GM12878 (cell line): ENCODE measurements around the gene PGAM1. TPM values are rescaled to one million over a fixed set of nuclear protein-coding genes. Genes with fewer than 3 reads are reported as not detected.

Experiments
- ATAC-seq: fragments of 200-7000 bp; cut with Tn5 transposase; 3 replicates; pipeline ENCODE4 v1.9.1; 2020; ENCODE audit warnings: mild to moderate bottlenecking, moderate library complexity
- BruUV-seq: library from RNA; stranded (reverse); fragments of 400-500 nt; replicated peaks from 2 replicates; lab custom pipeline; 2021; lab: Mats Ljungman, UMichigan
- CTCF ChIA-PET: fragments of 300-600 bp; sonication (Branson Sonifier 250); formaldehyde crosslinking; extraction: SDS; loops from one replicate; lab custom pipeline; 2021; ENCODE audit warnings: inconsistent platforms; lab: Yijun Ruan, JAX
- POLR2A ChIA-PET: fragments of 350-600 bp; formaldehyde crosslinking; extraction: SDS; loops from one replicate; lab custom pipeline; 2021; ENCODE audit warnings: inconsistent platforms; lab: Charles Lee
- RAD21 ChIA-PET: fragments of 300-600 bp; sonication (Branson Sonifier 250); formaldehyde crosslinking; loops from one replicate; lab custom pipeline; 2023; ENCODE audit warnings: antibody characterized with exemption; ENCODE audit not compliant: unreplicated experiment; lab: Charles Lee
- SMC1A ChIA-PET: fragments of 300-600 bp; sonication (Branson Sonifier 250); formaldehyde crosslinking; loops from one replicate; lab custom pipeline; 2023; ENCODE audit not compliant: unreplicated experiment, uncharacterized antibody; lab: Charles Lee
- DNase-seq: peaks from one replicate; pipeline ENCODE4 v3.0.0-alpha.2; 2011; ENCODE audit warnings: low read depth, low spot score
- FAIRE-seq: peaks from 3 replicates; lab custom pipeline; 2011; peaks lifted over from hg19 to GRCh38; lab: Jason Lieb, UNC
- H2AFZ ChIP-seq: 2 replicates; pipeline ENCODE4 v1.6.0; 2011; ENCODE audit warnings: low read depth, low read length, control low read depth; ENCODE audit not compliant: control insufficient read depth
- H3K27ac ChIP-seq: 2 replicates; pipeline ENCODE4 v1.5.1; 2011; ENCODE audit warnings: control low read depth; ENCODE audit not compliant: control insufficient read depth, insufficient read depth
- H3K27me3 ChIP-seq, 2 experiments: replicated peaks in 1 of 2; 2 replicates each; pipeline versions ENCODE4 v1.6.0 to v1.6.1; 2011; ENCODE audit warnings: low read length in 1 of 2; ENCODE audit not compliant: control insufficient read depth in 2 of 2, insufficient read depth in 2 of 2
- H3K36me3 ChIP-seq, 2 experiments: 2 replicates each; pipeline ENCODE4 v1.5.1; 2011; ENCODE audit warnings: low read length in 1 of 2; ENCODE audit not compliant: control insufficient read depth in 2 of 2, insufficient read depth in 2 of 2
- H3K4me1 ChIP-seq: 2 replicates; pipeline ENCODE4 v1.6.1; 2011; ENCODE audit warnings: mild to moderate bottlenecking, low read length, moderate library complexity, mixed read lengths; ENCODE audit not compliant: control insufficient read depth, insufficient read depth
- H3K4me2 ChIP-seq: 2 replicates; pipeline ENCODE4 v1.6.0; 2011; ENCODE audit warnings: control low read depth; ENCODE audit not compliant: control insufficient read depth, insufficient read depth
- H3K4me3 ChIP-seq: fragments of 200-600 bp; sonication (generic); 2 replicates; pipeline ENCODE4 v1.5.1; 2016
- H3K79me2 ChIP-seq: 2 replicates; pipeline ENCODE4 v1.6.0; 2011; ENCODE audit warnings: low read length; ENCODE audit not compliant: control insufficient read depth, insufficient read depth
- H3K9ac ChIP-seq: 2 replicates; pipeline ENCODE4 v1.8.0; 2011; ENCODE audit warnings: low read length, control low read depth, mixed read lengths; ENCODE audit not compliant: control insufficient read depth, insufficient read depth
- H3K9me3 ChIP-seq: replicated peaks from 3 replicates; pipeline ENCODE4 v1.5.1; 2011; ENCODE audit warnings: mild to moderate bottlenecking, low read length; ENCODE audit not compliant: control insufficient read depth, insufficient read depth
- H4K20me1 ChIP-seq: 2 replicates; pipeline ENCODE4 v1.6.0; 2011; ENCODE audit not compliant: control insufficient read depth, insufficient read depth
- WGBS: methylation state at CpG from one replicate; pipeline ENCODE4 v1.1.6; 2016; ENCODE audit warnings: low lambda C conversion rate; ENCODE audit not compliant: insufficient replicate concordance, insufficient coverage; ENCODE audit errors: missing lambda C conversion rate; 5-methylcytosine and 5-hydroxymethylcytosine counted together
- in situ Hi-C: fragments of 300-500 bp; cut with MboI; formaldehyde crosslinking; loops from 9 replicates; pipeline ENCODE4 v1.14.3; 2018; ENCODE audit warnings: mixed read lengths
- intact Hi-C: fragments of 100-400 bp; cut with micrococcal nuclease; formaldehyde crosslinking; loops from one replicate; pipeline ENCODE4 v1.14.2; 2022; ENCODE audit not compliant: unreplicated experiment
- polyA plus RNA-seq, 11 experiments: library from polyadenylated mRNA; depleted of rRNA in 4 of 11; unstranded in 6 of 11; stranded (reverse) in 5 of 11; fragments of >200 nt; fragmentation: Nextera tagmentation in 4 of 11; fragmentation: Illumina TruSeq in 1 of 11; extraction: Ambion mirVana in 4 of 11; extraction: Trizol in 1 of 11; gene quantifications; 1 replicate in 1 of 11; 2 replicates in 10 of 11; pipeline versions ENCODE4 v1.2.1 to v1.2.3, GENCODE V29; 2011 to 2016; ENCODE audit warnings: inconsistent platforms in 2 of 11, missing spikeins in 2 of 11, low read depth in 1 of 11
- total RNA-seq, 4 experiments: library from RNA; depleted of rRNA in 3 of 4; stranded (reverse); fragments of >200 nt in 3 of 4; fragmentation: Illumina TruSeq in 1 of 4; extraction: Trizol in 1 of 4; gene quantifications; 2 replicates each; pipeline versions ENCODE4 v1.2.1 to v1.2.3, GENCODE V29; 2013 to 2021
- TF ChIP-seq, protein P1 (sequence below): fragments of 450-650 bp; IDR thresholded peaks from 2 replicates; pipeline ENCODE4 v1.6.1; 2016; ENCODE audit warnings: mild to moderate bottlenecking, moderate library complexity, borderline replicate concordance

The PGAM1 gene
- total and polyA plus RNA-seq, 10 of the 15 experiments (the other 5 are each of a cell fraction or from before 2014, with no cell fraction given), result 115 to 1,362 (median 744) TPM

DNA sequence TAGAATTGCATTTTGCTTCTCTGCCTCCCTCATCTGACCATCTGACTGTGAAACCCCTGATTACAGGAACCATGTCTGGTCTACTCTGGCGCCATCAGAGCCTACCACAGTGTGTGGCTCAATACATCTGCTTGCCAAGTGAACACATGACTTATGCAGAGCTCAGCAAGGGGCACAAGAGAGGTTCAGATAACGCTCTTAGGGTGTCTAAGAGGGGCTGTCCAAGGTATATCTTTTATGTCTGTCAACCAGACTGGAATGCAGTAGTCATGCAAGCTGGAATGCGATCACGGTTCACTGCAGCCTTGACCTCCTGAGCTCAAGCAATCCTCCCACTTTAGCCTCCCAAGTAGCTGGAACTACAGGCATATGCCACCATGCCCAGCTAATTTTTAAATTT is 14.6 kb upstream of the PGAM1 start:
- Histone ChIP-seq H3K9ac (no peak overlapping the region), H4K20me1 (no peaks in the 10 kb centered on the region), H3K4me1 (peaks cover 3% of the 10 kb centered on the region; the same call in 1 of the 2 replicates), H3K4me2 (no peak overlapping the region), H3K79me2 (no peaks in the 10 kb centered on the region), H3K9me3 (no peaks in the 10 kb centered on the region), H3K27me3 (no peaks in the 10 kb centered on the region), H3K36me3 (no peaks in the 10 kb centered on the region), H3K4me3 (no peak overlapping the region), H3K27ac (no peak overlapping the region), H2AFZ (no peak overlapping the region)
- BruUV-seq, result no TSS peak
- DNase-seq, result no peak
- 87% methylated on average over 4 of the region's 4 CpGs for WGBS
- TF ChIP-seq, protein P1, sequence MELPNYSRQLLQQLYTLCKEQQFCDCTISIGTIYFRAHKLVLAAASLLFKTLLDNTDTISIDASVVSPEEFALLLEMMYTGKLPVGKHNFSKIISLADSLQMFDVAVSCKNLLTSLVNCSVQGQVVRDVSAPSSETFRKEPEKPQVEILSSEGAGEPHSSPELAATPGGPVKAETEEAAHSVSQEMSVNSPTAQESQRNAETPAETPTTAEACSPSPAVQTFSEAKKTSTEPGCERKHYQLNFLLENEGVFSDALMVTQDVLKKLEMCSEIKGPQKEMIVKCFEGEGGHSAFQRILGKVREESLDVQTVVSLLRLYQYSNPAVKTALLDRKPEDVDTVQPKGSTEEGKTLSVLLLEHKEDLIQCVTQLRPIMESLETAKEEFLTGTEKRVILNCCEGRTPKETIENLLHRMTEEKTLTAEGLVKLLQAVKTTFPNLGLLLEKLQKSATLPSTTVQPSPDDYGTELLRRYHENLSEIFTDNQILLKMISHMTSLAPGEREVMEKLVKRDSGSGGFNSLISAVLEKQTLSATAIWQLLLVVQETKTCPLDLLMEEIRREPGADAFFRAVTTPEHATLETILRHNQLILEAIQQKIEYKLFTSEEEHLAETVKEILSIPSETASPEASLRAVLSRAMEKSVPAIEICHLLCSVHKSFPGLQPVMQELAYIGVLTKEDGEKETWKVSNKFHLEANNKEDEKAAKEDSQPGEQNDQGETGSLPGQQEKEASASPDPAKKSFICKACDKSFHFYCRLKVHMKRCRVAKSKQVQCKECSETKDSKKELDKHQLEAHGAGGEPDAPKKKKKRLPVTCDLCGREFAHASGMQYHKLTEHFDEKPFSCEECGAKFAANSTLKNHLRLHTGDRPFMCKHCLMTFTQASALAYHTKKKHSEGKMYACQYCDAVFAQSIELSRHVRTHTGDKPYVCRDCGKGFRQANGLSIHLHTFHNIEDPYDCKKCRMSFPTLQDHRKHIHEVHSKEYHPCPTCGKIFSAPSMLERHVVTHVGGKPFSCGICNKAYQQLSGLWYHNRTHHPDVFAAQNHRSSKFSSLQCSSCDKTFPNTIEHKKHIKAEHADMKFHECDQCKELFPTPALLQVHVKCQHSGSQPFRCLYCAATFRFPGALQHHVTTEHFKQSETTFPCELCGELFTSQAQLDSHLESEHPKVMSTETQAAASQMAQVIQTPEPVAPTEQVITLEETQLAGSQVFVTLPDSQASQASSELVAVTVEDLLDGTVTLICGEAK, result no peak
- CTCF ChIA-PET, result interaction anchor here (1.1 to 2.7 kb wide), 3 partner anchors 11 to 143 kb away, joined by 3 to 12 read pairs (median 6); no protein-coding TSS in a partner anchor
- in situ Hi-C loops, result no loop called here
- FAIRE-seq, result no peak
- intact Hi-C loops, result no loop called here
- no peak for ATAC-seq
- POLR2A ChIA-PET, result interaction anchor here (0.6 to 1.0 kb wide), 2 partner anchors 11 to 968 kb away, joined by 3 read pairs; partner anchors contain the start of gene RRP12
- SMC1A ChIA-PET, result no interaction called here
- RAD21 ChIA-PET, result interaction anchor here (1.2 kb wide), 1 partner anchor 23 kb away, joined by 3 read pairs; no protein-coding TSS in a partner anchor
